T47D (cell line): ENCODE data around the gene CDK14.
"Not testable (repeated sequence)": the region's sequence is repeated elsewhere in the genome, so short reads cannot be mapped to it uniquely, and the experiment has no call there.

Experiments used
- DNase-seq, 2 experiments: peaks; one replicate each; pipeline versions ENCODE4 v3.0.0 to v3.0.0-alpha.2; 2011 to 2012; ENCODE audit warnings: low read depth in 1 of 2, low spot score in 1 of 2
- JUND ChIP-seq: IDR thresholded peaks from 2 replicates; pipeline ENCODE4 v1.6.1; 2012; ENCODE audit warnings: low read depth
- in situ Hi-C: cut with HindIII; loops from 2 replicates; pipeline ENCODE4 v1.10.0; 2016; ENCODE audit warnings: low sequenced_read_pairs, low pct_unique_long_range_greater_than_20kb

Gene CDK14

GRCh38 chr7:90897961-90898469 is 301.9 kb downstream of the CDK14 start:
- no peak for TF ChIP-seq JUND
- DNase-seq, result no peak
- in situ Hi-C loops, result no loop called here

GRCh38 chr7:90900628-90901356 is 304.7 kb downstream of the CDK14 start:
- no peak for TF ChIP-seq JUND
- no peak for DNase-seq
- in situ Hi-C loops, result no loop called here

GRCh38 chr7:90903841-90904240 is 307.7 kb downstream of the CDK14 start:
- peak in 1 of 2 experiments; percentile 1 for DNase-seq
- in situ Hi-C loops, result no loop called here
- no peak for TF ChIP-seq JUND

GRCh38 chr7:90910136-90910535 is 314.0 kb downstream of the CDK14 start:
- in situ Hi-C loops, result no loop called here
- no peak for TF ChIP-seq JUND
- no peak for DNase-seq

- no peak for DNase-seq
- in situ Hi-C loops, result no loop called here
- no peak for TF ChIP-seq JUND
Observed at GRCh38 chr7:90916319-90916718, 320.2 kb downstream of the CDK14 start.

GRCh38 chr7:90917539-90917938 is 321.4 kb downstream of the CDK14 start:
- TF ChIP-seq JUND, result no peak
- no peak for DNase-seq
- in situ Hi-C loops, result no loop called here

- in situ Hi-C loops, result no loop called here
- DNase-seq, result no peak
- TF ChIP-seq JUND, result no peak
Observed at GRCh38 chr7:90918303-90918702, 322.2 kb downstream of the CDK14 start.

GRCh38 chr7:90919816-90920215 is 323.7 kb downstream of the CDK14 start:
- in situ Hi-C loops, result no loop called here
- TF ChIP-seq JUND, result no peak
- DNase-seq, result no peak

GRCh38 chr7:90920336-90920735 is 324.2 kb downstream of the CDK14 start:
- in situ Hi-C loops, result no loop called here
- TF ChIP-seq JUND, result no peak
- no peak for DNase-seq

- in situ Hi-C loops, result no loop called here
- no peak for TF ChIP-seq JUND
- no peak for DNase-seq
Observed at GRCh38 chr7:90923541-90923997, 327.4 kb downstream of the CDK14 start.

GRCh38 chr7:90928700-90929424 is 332.7 kb downstream of the CDK14 start:
- peak in 1 of 2 experiments; percentile 7 for DNase-seq
- in situ Hi-C loops, result not testable (repeated sequence)

- in situ Hi-C loops, result no loop called here
- DNase-seq, result no peak
- no peak for TF ChIP-seq JUND
Observed at GRCh38 chr7:90931986-90932916, 336.1 kb downstream of the CDK14 start.
